Sigmoid colon (tissue), 7 donors: ENCODE results near the gene PARL. TPM values are rescaled to one million over a fixed set of nuclear protein-coding genes. Genes with fewer than 3 reads are reported as not detected.
"Not testable (repeated sequence)": the region's sequence is repeated elsewhere in the genome, so short reads cannot be mapped to it uniquely, and the experiment has no call there.

Experiments used
- DNase-seq: peaks from one replicate; pipeline ENCODE4 v3.0.0-alpha.2; 2019
- H3K27ac ChIP-seq, 4 donors: fragments of 200-600 bp; sonication (generic); one replicate each; pipeline ENCODE4 v1.5.1; 2016 to 2019; ENCODE audit warnings: mild to moderate bottlenecking in 1 of 4
- H3K27me3 ChIP-seq, 3 donors: fragments of 200-600 bp; sonication (generic); one replicate each; pipeline ENCODE4 v1.5.1; 2019; ENCODE audit warnings: mild to moderate bottlenecking in 1 of 3
- H3K36me3 ChIP-seq, 4 donors: fragments of 200-600 bp; sonication (generic); one replicate each; pipeline ENCODE4 v1.5.1; 2016 to 2019
- H3K4me1 ChIP-seq, 4 donors: fragments of 200-600 bp; sonication (generic); one replicate each; pipeline ENCODE4 v1.5.1; 2017 to 2019
- H3K4me3 ChIP-seq, 4 donors: fragments of 200-600 bp; sonication (generic); one replicate each; pipeline ENCODE4 v1.5.1; 2017 to 2019; ENCODE audit warnings: mild to moderate bottlenecking in 2 of 4, moderate library complexity in 1 of 4
- H3K9me3 ChIP-seq, 4 donors: fragments of 200-600 bp in 3 of 4; sonication (generic) in 3 of 4; one replicate each; pipeline versions ENCODE4 v1.5.1 to v1.6.1; 2013 to 2019
- CTCF ChIP-seq, 4 experiments: fragments of 450-650 bp in 3 of 4; fragments of 200-600 bp in 1 of 4; IDR thresholded peaks; one replicate each; pipeline ENCODE4 v1.5.1; 2016 to 2019; ENCODE audit warnings: antibody characterized with exemption in 4 of 4, mild to moderate bottlenecking in 3 of 4, moderate library complexity in 2 of 4
- EP300 ChIP-seq, 4 donors: sonication (generic); formaldehyde crosslinking; IDR thresholded peaks; one replicate each; pipeline ENCODE4 v1.6.1; 2017; ENCODE audit warnings: antibody characterized with exemption in 4 of 4
- POLR2A ChIP-seq, 2 donors: fragments of 450-650 bp; IDR thresholded peaks; one replicate each; pipeline ENCODE4 v1.6.1; 2016; ENCODE audit warnings: antibody characterized with exemption in 2 of 2, mild to moderate bottlenecking in 2 of 2, moderate library complexity in 2 of 2
- POLR2AphosphoS5 ChIP-seq, 4 donors: sonication (generic); formaldehyde crosslinking; IDR thresholded peaks; one replicate each; pipeline ENCODE4 v1.6.1; 2017; ENCODE audit warnings: antibody characterized with exemption in 4 of 4
- WGBS, 2 donors: extraction: QIAGEN DNeasy Blood & Tissue Kit; methylation state at CpG; one replicate each; pipeline ENCODE4 v1.1.7; 2013; 5-methylcytosine and 5-hydroxymethylcytosine counted together
- intact Hi-C: fragments of 100-400 bp; cut with DNase I; formaldehyde crosslinking; loops from one replicate; pipeline ENCODE4 v1.15.1; 2023
- polyA plus RNA-seq, 3 donors: library from polyadenylated mRNA; stranded (reverse); fragments of 200-250 nt; gene quantifications; one replicate each; pipeline ENCODE4 v1.2.3, GENCODE V29; 2013
- total RNA-seq, 4 donors: library from RNA; depleted of rRNA; stranded (reverse); fragments of >200 nt; gene quantifications; one replicate each; pipeline ENCODE4 v1.1.0, GENCODE V29; 2016
- donor health status: healthy with polysubstance abuse.
- donor health status: Bipolar disorder and iron deficiency.
- donor health status: healthy.

The PARL gene
- total and polyA plus RNA-seq, 7 donors: 52.1 to 87.9 (median 58.3) TPM

GRCh38 chr3:183794452-183794851, 90.2 kb downstream of the PARL start:
- Histone ChIP-seq H3K9me3 (no peaks in the 10 kb centered on the region), H3K36me3 (peaks cover 3 to 70% (median 23%) of the 10 kb centered on the region in 4 donors), H3K4me1 (no peaks in the 10 kb centered on the region), H3K27me3 (no peaks in the 10 kb centered on the region), H3K4me3 (no peak overlapping the region), H3K27ac (no peak overlapping the region)
- WGBS, 2 donors: 91 to 98% methylated on average over 4 of the region's 4 CpGs
- intact Hi-C loops: no loop called here
- TF ChIP-seq POLR2A (IDR thresholded peaks at IDR 0.05) (no peak), POLR2AphosphoS5 (IDR thresholded peaks at IDR 0.05) (no peak), EP300 (IDR thresholded peaks at IDR 0.05) (no peak), CTCF (IDR thresholded peaks at IDR 0.05) (no peak)
- DNase-seq: no peak

- 93 to 95% methylated on average over 6 of the region's 6 CpGs for WGBS, 2 donors
- TF ChIP-seq POLR2AphosphoS5 (IDR thresholded peaks at IDR 0.05) (no peak), CTCF (IDR thresholded peaks at IDR 0.05) (no peak), POLR2A (IDR thresholded peaks at IDR 0.05) (no peak), EP300 (IDR thresholded peaks at IDR 0.05) (no peak)
- Histone ChIP-seq H3K4me1 (no peaks in the 10 kb centered on the region), H3K27ac (no peak overlapping the region), H3K4me3 (no peak overlapping the region), H3K27me3 (no peaks in the 10 kb centered on the region), H3K9me3 (no peaks in the 10 kb centered on the region), H3K36me3 (peaks cover 3 to 66% (median 12%) of the 10 kb centered on the region in 4 donors)
- DNase-seq: no peak
- intact Hi-C loops: no loop called here
Observed at GRCh38 chr3:183792976-183793375, 91.7 kb downstream of the PARL start.

GRCh38 chr3:183790700-183791099, 94.0 kb downstream of the PARL start:
- no peak overlapping the region for H3K27ac ChIP-seq
- no peaks in the 10 kb centered on the region for H3K27me3 ChIP-seq
- DNase-seq: no peak
- no peak overlapping the region for H3K4me3 ChIP-seq
- H3K9me3 ChIP-seq: no peaks in the 10 kb centered on the region
- WGBS, 2 donors: 96% methylated on average over 16 of the region's 16 CpGs
- TF ChIP-seq EP300 (IDR thresholded peaks at IDR 0.05) (no peak), POLR2AphosphoS5 (IDR thresholded peaks at IDR 0.05) (no peak), POLR2A (IDR thresholded peaks at IDR 0.05) (no peak), CTCF (IDR thresholded peaks at IDR 0.05) (no peak)
- no peaks in the 10 kb centered on the region for H3K4me1 ChIP-seq
- peaks cover 3 to 83% (median 21%) of the 10 kb centered on the region in 4 donors for H3K36me3 ChIP-seq
- intact Hi-C loops: no loop called here

GRCh38 chr3:183789826-183790225, 94.9 kb downstream of the PARL start:
- H3K27me3 ChIP-seq: no peaks in the 10 kb centered on the region
- 79 to 90% methylated on average over 4 of the region's 4 CpGs for WGBS, 2 donors
- H3K9me3 ChIP-seq: no peaks in the 10 kb centered on the region
- no peak overlapping the region for H3K27ac ChIP-seq
- DNase-seq: no peak
- intact Hi-C loops: no loop called here
- TF ChIP-seq POLR2A (IDR thresholded peaks at IDR 0.05) (no peak), POLR2AphosphoS5 (IDR thresholded peaks at IDR 0.05) (no peak), EP300 (IDR thresholded peaks at IDR 0.05) (no peak), CTCF (IDR thresholded peaks at IDR 0.05) (no peak)
- peaks cover 3 to 89% (median 21%) of the 10 kb centered on the region in 4 donors for H3K36me3 ChIP-seq
- no peaks in the 10 kb centered on the region for H3K4me1 ChIP-seq
- H3K4me3 ChIP-seq: no peak overlapping the region

- WGBS, 2 donors: 88 to 92% methylated on average over 10 of the region's 10 CpGs
- H3K27ac ChIP-seq, DNase-seq, H3K4me3 ChIP-seq, H3K4me1 ChIP-seq, intact Hi-C loops, H3K27me3 ChIP-seq, H3K9me3 ChIP-seq: not testable (repeated sequence)
- peaks cover 0 to 84% (median 18%) of the 10 kb centered on the region in 4 donors for H3K36me3 ChIP-seq
Observed at GRCh38 chr3:183784503-183784902, 100.2 kb downstream of the PARL start.
